ENCODE measurements around the gene CROCC2.

Gene CROCC2

DNA sequence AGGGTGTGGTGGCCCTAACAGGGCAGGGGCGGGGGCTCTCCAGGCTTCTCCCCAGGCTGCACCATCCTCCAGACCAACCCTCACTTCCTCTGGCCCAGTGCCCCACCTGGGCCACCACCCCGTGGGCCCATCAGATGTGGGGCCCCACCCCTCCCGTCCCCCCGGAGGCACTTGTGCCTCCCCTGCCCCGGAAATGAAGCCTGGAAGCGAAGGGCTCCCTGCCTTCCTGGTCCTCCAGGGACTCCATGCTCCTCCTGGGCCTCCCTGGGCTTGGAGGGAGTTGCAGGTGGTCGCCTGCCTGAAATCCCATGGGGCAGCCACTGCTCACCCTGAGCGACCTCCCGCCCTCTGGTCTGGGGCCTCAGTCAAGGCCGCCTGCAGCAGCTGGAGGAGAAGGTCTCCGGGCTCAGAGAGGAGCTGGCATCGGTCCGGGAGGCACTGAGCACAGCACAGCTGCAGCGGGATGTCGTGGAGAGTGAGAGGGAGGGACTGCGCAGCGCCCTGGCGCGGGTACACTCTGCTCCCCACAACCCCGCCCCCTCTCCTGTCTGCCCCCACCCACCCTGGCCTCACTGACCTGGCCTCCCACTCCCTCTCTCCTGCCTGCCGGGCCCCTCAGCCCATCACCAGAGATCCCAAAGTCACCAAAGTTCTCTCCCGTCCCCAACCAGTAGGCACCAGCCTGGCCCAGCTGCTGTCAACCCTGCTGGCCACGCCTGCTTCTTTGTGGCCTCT is 28.0 kb downstream of the CROCC2 start:
- FAIRE-seq: no peak

DNA sequence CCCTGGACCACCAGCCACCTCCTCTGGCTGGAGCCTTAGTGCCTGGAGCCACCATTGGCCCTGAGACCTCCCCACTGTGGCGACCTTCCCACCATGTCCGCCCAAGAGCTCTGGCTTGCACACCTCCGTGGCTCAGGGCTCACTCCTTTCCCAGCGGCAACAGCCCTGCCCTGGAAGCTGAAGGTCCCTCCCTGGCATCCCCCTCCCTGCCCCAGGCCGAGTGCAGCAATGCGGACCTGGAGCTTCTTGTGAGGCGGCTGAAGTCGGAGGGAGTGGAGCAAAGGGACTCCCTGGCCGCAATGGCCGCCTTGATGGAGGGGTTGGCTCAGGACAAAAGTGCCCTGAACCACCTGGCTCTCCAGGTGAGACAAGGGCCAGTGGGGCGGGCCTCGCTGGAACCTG is 28.6 kb downstream of the CROCC2 start:
- FAIRE-seq (no peak), DNase-seq (ENCODE audit: insufficient read length) (no peak)
- no peak for TF ChIP-seq POLR2AphosphoS5 (IDR thresholded peaks at IDR 0.05; ENCODE audit: low read depth, low read length)
- TF ChIP-seq TAF1 (IDR thresholded peaks at IDR 0.05; ENCODE audit: borderline replicate concordance, low read depth, low read length): no peak
- no peak for TF ChIP-seq POLR2A (IDR thresholded peaks at IDR 0.05; ENCODE audit: low read depth, low read length)

More for the DNA sequence above, 28.0 kb downstream of the CROCC2 start:
- TF ChIP-seq POLR2AphosphoS5 (IDR thresholded peaks at IDR 0.05; ENCODE audit: low read depth, low read length) (no peak), TAF1 (IDR thresholded peaks at IDR 0.05; ENCODE audit: borderline replicate concordance, low read depth, low read length) (no peak), POLR2A (IDR thresholded peaks at IDR 0.05; ENCODE audit: low read depth, low read length) (no peak)
- no peak for DNase-seq (ENCODE audit: insufficient read length)

DNA sequence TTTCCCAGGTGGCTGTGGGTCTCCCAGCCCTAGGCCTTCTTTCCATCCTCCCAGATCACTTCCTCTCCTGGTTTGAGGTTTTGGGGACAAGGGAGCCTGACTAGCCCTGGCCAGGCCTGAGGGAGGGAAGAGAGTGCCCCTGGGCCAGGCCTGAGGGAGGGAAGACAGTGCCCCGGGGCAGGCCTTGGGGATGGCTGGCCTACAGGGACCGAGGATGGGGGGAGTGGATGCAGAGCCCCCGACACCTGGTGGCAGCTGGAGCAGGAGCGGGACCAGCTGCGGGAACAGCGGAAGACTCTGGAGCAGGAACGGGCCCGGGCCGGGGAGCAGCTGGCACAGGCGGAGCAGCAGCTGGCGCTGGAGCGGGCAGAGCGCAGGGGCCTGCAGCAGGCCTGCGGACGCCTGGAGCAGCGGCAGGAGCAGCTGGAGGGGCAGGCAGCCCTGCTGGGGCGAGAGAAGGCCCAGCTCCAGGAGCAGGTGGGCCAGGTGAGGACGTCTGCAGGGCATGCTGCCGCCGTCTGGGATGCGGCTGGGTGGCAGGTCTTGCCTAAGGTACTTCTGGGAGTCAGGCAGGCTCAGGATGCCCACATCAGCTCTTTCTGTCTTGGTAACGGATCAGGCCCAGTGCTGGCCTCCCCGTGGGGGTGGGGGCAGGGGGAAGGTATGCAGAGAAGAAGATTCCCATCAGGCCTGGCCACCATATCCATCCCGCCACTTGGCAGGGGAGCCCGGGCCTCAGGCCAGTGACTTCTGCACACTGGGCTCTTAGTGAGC is 29.2 kb downstream of the CROCC2 start:
- DNase-seq (ENCODE audit: insufficient read length) (no peak), FAIRE-seq (no peak)
- no peak for TF ChIP-seq POLR2A (IDR thresholded peaks at IDR 0.05; ENCODE audit: low read depth, low read length)
- no peak for TF ChIP-seq POLR2AphosphoS5 (IDR thresholded peaks at IDR 0.05; ENCODE audit: low read depth, low read length)

DNA sequence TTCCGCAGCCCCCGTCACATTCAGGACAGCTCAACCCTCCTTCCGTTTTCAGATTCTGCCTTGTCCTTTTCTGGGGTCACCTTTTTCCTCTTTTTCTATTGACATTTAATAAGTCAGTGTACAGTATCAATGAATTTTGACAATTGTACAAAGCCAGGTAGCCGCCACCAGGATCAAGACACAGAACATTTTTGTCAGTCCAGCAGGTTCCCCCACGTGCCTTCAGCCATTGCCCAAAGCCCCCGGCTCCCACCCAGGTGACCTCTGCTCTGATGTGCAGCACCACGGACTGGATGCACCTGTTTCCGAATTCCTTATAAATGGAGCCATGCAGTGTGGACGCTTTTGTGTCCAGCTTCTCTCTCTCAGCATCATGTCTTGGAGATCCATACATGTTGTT is 30.0 kb downstream of the CROCC2 start:
- TF ChIP-seq POLR2A (IDR thresholded peaks at IDR 0.05; ENCODE audit: low read depth, low read length) (no peak), POLR2AphosphoS5 (IDR thresholded peaks at IDR 0.05; ENCODE audit: low read depth, low read length) (no peak), TAF1 (IDR thresholded peaks at IDR 0.05; ENCODE audit: borderline replicate concordance, low read depth, low read length) (no peak)
- DNase-seq (ENCODE audit: insufficient read length) (no peak), FAIRE-seq (no peak)

DNA sequence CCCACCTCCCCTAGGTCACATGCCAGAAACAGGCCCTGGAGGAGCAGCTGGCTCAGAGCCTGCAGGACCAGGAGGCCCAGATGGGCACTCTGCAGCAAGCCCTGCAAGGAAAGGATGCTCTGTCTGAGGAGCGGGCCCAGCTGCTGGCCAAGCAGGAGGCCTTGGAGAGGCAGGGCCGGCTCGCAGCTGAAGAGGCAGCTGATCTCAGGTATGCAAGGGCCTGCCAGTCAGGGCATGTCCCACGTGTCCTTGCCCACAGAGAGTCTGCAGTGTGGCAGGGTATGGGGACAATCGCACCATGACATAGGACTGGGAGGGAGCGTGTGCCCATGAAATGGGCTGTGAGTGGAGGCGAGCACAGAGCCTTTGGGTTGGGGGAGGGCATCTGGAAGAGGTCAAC is 39.9 kb downstream of the CROCC2 start:
- FAIRE-seq (no peak), DNase-seq (ENCODE audit: insufficient read length) (no peak)
- no peak for TF ChIP-seq POLR2AphosphoS5 (IDR thresholded peaks at IDR 0.05; ENCODE audit: low read depth, low read length)
- TF ChIP-seq POLR2A (IDR thresholded peaks at IDR 0.05; ENCODE audit: low read depth, low read length): no peak
- TF ChIP-seq TAF1 (IDR thresholded peaks at IDR 0.05; ENCODE audit: borderline replicate concordance, low read depth, low read length): no peak

GRCh38 chr2:240946654-240947053 is 40.5 kb downstream of the CROCC2 start:
- no peak for DNase-seq (ENCODE audit: insufficient read length)
- TF ChIP-seq POLR2AphosphoS5 (IDR thresholded peaks at IDR 0.05; ENCODE audit: low read depth, low read length): no peak
- TF ChIP-seq TAF1 (IDR thresholded peaks at IDR 0.05; ENCODE audit: borderline replicate concordance, low read depth, low read length): no peak
- no peak for TF ChIP-seq POLR2A (IDR thresholded peaks at IDR 0.05; ENCODE audit: low read depth, low read length)
- FAIRE-seq: no peak

DNA sequence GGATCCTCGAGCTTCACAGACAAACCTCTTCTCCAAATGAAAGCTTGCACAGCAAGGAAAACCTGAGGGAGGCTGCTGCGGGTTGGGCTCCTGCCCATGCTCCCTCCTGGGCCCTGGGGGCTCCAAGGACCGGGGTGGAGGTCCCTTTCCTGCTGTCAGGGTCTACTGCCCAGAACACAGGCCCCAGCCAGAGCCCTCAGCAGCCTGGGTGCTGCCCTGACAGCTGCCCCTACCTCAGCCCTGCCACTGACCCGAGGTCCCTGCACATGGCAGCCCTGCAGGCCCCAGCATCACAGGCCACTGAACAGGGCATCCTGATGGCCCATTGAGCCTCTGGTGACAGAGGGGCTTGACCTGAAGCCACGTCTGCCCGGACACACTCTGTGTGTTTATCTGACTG is 41.0 kb downstream of the CROCC2 start:
- FAIRE-seq: no peak
- TF ChIP-seq TAF1 (IDR thresholded peaks at IDR 0.05; ENCODE audit: borderline replicate concordance, low read depth, low read length) (no peak), POLR2AphosphoS5 (IDR thresholded peaks at IDR 0.05; ENCODE audit: low read depth, low read length) (no peak), POLR2A (IDR thresholded peaks at IDR 0.05; ENCODE audit: low read depth, low read length) (no peak)
- no peak for DNase-seq (ENCODE audit: insufficient read length)

DNA sequence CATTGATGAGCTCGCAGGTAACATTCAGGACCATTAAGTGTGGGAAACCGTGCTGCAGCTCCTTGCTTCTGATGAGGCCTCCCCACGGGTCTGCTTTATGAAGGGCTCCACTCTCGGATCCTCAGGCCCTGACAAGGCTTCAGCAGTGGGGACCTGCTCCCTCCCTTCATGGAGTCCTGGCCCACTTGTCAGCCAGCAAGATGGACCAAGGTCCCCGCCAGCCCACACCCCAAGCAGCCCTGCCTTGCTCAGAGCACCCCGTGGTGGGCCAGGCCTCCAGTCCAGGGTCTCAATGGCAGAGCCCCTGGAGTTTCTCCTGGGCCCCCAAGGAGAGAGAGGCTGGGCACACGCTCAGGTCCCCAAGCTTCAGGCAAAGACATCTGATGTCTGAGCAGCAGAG is 41.5 kb downstream of the CROCC2 start:
- no peak for FAIRE-seq
- DNase-seq (ENCODE audit: insufficient read length): no peak
- TF ChIP-seq POLR2AphosphoS5 (IDR thresholded peaks at IDR 0.05; ENCODE audit: low read depth, low read length) (no peak), POLR2A (IDR thresholded peaks at IDR 0.05; ENCODE audit: low read depth, low read length) (no peak), TAF1 (IDR thresholded peaks at IDR 0.05; ENCODE audit: borderline replicate concordance, low read depth, low read length) (no peak)

DNA sequence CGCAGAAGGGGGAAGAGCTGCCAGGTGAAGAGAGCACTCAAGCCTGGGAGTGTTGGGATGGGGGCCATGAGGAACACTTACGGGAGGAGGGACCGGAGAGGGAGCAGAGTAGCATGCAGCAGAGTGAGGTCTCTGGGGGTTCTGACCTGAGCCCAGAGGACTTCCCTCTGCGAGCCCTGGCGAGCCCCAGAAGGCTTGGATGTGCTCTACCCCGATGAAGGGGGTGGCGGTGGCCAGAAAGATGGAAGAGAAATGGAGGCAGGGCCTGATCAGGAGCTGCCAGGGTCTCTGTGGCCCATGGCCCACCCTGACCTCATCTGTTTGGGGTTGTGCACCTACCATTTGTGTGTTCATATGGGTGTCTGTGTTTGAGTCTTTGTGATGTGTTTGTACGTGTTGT is 42.0 kb downstream of the CROCC2 start:
- FAIRE-seq (no peak), DNase-seq (ENCODE audit: insufficient read length) (no peak)
- TF ChIP-seq POLR2A (IDR thresholded peaks at IDR 0.05; ENCODE audit: low read depth, low read length) (no peak), POLR2AphosphoS5 (IDR thresholded peaks at IDR 0.05; ENCODE audit: low read depth, low read length) (no peak), TAF1 (IDR thresholded peaks at IDR 0.05; ENCODE audit: borderline replicate concordance, low read depth, low read length) (no peak)

GRCh38 chr2:240948905-240949790 is 43.0 kb downstream of the CROCC2 start:
- TF ChIP-seq POLR2A (IDR thresholded peaks at IDR 0.05; ENCODE audit: low read depth, low read length): no peak
- DNase-seq (ENCODE audit: insufficient read length) (no peak), FAIRE-seq (no peak)

Measured in GM12892 (cell line).